Body of pancreas (tissue), 4 donors: ENCODE results near the gene KIAA0930. TPM values are rescaled to one million over a fixed set of nuclear protein-coding genes. Genes with fewer than 3 reads are reported as not detected.

ENCODE experiments used
- ATAC-seq: fragments of 150-250 bp; one replicate; pipeline ENCODE4 v1.9.1; 2016
- DNase-seq, 4 donors: peaks; one replicate each; pipeline ENCODE4 v3.0.0-alpha.2; 2019
- H3K27ac ChIP-seq, 4 donors: fragments of 200-600 bp; sonication (generic); 1 replicate in 3 of 4; 2 replicates in 1 of 4; pipeline versions ENCODE4 v1.5.1 to v1.6.1; 2016 to 2019; ENCODE audit warnings: mild to moderate bottlenecking in 1 of 4, mixed read lengths in 1 of 4, moderate library complexity in 1 of 4
- H3K27me3 ChIP-seq, 2 donors: fragments of 200-600 bp; sonication (generic); one replicate each; pipeline ENCODE4 v1.6.0; 2016; ENCODE audit warnings: mild to moderate bottlenecking in 1 of 2
- H3K36me3 ChIP-seq, 2 donors: fragments of 200-600 bp; sonication (generic); replicated peaks in 1 of 2; 2 replicates each; pipeline ENCODE4 v1.5.1; 2016; ENCODE audit warnings: low read depth in 2 of 2; ENCODE audit not compliant: insufficient read depth in 1 of 2
- H3K4me1 ChIP-seq: fragments of 200-600 bp; sonication (generic); one replicate; pipeline ENCODE4 v1.6.0; 2016
- H3K4me3 ChIP-seq, 2 donors: fragments of 200-600 bp; sonication (generic); 1 replicate in 1 of 2; 2 replicates in 1 of 2; pipeline ENCODE4 v1.5.1; 2016 to 2019
- H3K9me3 ChIP-seq, 3 donors: fragments of 200-600 bp; sonication (generic); 1 replicate in 2 of 3; 2 replicates in 1 of 3; pipeline ENCODE4 v1.5.1; 2016
- POLR2A ChIP-seq, 3 donors: fragments of 450-650 bp; IDR thresholded peaks; one replicate each; pipeline ENCODE4 v1.6.1; 2016; ENCODE audit warnings: antibody characterized with exemption in 3 of 3, mild to moderate bottlenecking in 2 of 3
- WGBS, 2 donors: methylation state at CpG; one replicate each; pipeline ENCODE4 v1.1.5; 2017; 5-methylcytosine and 5-hydroxymethylcytosine counted together
- intact Hi-C: fragments of 100-400 bp; cut with DNase I; formaldehyde crosslinking; loops from one replicate; pipeline ENCODE4 v1.15.1; 2023
- total RNA-seq, 2 donors: library from RNA; depleted of rRNA; stranded (reverse); fragments of >200 nt; gene quantifications; one replicate each; pipeline ENCODE4 v1.1.0, GENCODE V29; 2016
- TF ChIP-seq, protein P1 (sequence below), 7 experiments: fragments of 450-650 bp in 4 of 7; fragments of 200-600 bp in 3 of 7; sonication (generic) in 3 of 7; IDR thresholded peaks; one replicate each; pipeline ENCODE4 v1.5.1; 2016 to 2019; ENCODE audit warnings: antibody characterized with exemption in 7 of 7

KIAA0930 gene
- total RNA-seq, 2 donors from 2014 or later = 14.2 to 17.9 TPM

DNA sequence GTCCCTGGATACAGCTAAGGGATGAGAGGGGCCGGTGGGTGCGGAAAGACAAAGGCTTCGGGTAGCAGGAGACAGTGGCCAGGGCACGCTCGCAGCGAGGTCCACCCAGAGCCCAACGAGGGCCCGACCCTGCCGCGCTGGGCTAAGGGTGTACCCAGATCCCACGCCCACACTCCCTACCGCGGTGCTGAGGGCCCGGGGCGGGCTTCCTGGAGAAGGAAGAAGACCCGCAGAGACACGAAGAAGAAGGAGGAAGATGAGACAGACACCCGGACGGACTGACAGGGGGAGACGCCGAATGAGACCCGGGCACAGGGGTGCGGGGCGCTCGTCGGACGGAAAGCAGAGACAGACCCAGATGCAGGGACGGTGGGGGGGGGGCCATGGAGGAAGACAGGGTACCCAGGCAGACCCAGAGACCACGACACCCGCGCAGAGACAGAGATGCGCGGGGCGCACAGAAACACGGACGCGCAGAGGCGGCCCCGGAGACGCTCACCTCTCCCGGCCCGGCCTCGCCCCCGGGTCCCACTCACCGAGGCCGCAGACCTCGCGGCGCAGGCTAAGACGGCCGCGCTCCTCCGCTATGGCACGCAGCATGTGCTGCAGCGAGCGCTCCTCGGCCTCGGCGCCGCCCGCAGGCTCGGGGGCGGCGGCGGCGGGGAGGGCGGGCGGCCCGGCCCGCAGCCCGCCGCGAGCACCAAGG is 437 bp downstream of the KIAA0930 start:
- TF ChIP-seq POLR2A (IDR thresholded peaks at IDR 0.05) = no peak
- TF ChIP-seq, protein P1, sequence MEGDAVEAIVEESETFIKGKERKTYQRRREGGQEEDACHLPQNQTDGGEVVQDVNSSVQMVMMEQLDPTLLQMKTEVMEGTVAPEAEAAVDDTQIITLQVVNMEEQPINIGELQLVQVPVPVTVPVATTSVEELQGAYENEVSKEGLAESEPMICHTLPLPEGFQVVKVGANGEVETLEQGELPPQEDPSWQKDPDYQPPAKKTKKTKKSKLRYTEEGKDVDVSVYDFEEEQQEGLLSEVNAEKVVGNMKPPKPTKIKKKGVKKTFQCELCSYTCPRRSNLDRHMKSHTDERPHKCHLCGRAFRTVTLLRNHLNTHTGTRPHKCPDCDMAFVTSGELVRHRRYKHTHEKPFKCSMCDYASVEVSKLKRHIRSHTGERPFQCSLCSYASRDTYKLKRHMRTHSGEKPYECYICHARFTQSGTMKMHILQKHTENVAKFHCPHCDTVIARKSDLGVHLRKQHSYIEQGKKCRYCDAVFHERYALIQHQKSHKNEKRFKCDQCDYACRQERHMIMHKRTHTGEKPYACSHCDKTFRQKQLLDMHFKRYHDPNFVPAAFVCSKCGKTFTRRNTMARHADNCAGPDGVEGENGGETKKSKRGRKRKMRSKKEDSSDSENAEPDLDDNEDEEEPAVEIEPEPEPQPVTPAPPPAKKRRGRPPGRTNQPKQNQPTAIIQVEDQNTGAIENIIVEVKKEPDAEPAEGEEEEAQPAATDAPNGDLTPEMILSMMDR (IDR thresholded peaks at IDR 0.05) = no peak
- no peaks in the 10 kb centered on the region for H3K27me3 ChIP-seq
- peaks cover 56% of the 10 kb centered on the region for H3K4me1 ChIP-seq
- no peak for ATAC-seq
- DNase-seq = peak in 1 of 4 donors; percentile 48
- no peaks in the 10 kb centered on the region for H3K9me3 ChIP-seq
- H3K36me3 ChIP-seq = no peaks in the 10 kb centered on the region
- H3K4me3 ChIP-seq = peak overlapping the region; percentile 23 to 26
- 2 to 5% methylated on average over 22 to 68 of the region's 73 CpGs for WGBS, 2 donors
- no peak overlapping the region for H3K27ac ChIP-seq
- intact Hi-C loops = no loop called here

DNA sequence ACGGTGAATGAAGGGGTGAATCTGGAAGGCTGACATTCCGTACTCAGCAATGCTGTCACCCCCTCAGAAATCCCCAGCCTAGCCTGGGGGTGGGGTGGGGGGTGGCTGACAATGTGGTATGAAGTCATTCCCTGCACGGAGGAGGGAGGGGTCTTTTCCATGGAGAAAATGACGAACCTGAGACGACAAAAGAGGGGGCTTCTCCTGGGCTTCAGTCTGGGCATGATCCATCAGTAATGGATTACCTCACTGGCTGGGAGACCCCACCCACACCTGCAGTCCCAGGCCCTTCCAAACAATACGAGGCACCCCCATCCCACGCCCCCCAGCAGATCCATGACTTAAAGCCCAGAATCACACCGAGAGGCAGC is 1.0 kb downstream of the KIAA0930 start:
- 51 to 57% methylated on average over 4 to 7 of the region's 8 CpGs for WGBS, 2 donors
- intact Hi-C loops = no loop called here
- no peak for DNase-seq
- Histone ChIP-seq H3K27ac (no peak overlapping the region), H3K4me3 (peak overlapping the region in 1 of 2 donors; percentile 26), H3K36me3 (no peaks in the 10 kb centered on the region), H3K27me3 (no peaks in the 10 kb centered on the region), H3K4me1 (peaks cover 51% of the 10 kb centered on the region), H3K9me3 (no peaks in the 10 kb centered on the region)
- ATAC-seq = no peak
- TF ChIP-seq, protein P1 (IDR thresholded peaks at IDR 0.05) = no peak
- TF ChIP-seq POLR2A (IDR thresholded peaks at IDR 0.05) = no peak

DNA sequence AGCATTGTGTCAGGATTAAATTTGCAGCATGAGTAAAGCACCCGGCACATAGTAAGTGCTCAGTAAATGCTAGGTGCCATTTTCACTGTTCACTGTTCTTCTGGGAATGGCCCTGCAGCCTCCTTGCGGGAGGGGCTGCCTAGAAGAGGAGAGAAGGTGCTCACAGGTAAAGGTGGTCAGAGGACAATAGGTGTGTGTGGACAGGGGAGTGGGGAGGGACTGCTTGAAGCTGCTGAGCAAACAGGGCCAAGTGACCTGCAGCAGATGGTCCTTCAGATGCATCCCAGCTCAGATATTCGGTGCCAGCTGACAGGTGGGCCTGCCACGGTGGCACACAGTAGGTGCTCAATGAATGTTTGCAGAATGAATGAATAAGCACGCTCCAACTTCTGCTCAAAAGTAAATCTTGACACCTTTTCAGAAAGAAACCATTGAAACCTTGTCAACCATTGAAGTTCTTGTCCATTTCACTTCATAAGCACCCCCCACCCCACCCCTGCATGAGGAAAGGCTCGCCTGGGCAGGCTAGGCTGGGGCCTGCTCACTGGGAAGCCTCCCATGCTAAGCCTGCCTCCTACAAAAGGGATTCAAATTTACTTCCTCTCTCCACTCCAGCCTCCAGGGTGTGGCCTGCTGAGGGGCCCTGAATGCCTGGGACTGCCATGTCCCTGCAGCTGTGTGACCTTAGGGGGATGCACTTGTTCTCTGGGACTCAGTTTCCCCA is 1.6 kb downstream of the KIAA0930 start:
- Histone ChIP-seq H3K27me3 (no peaks in the 10 kb centered on the region), H3K27ac (no peak overlapping the region), H3K4me3 (no peak overlapping the region), H3K4me1 (peaks cover 51% of the 10 kb centered on the region), H3K9me3 (no peaks in the 10 kb centered on the region), H3K36me3 (no peaks in the 10 kb centered on the region)
- TF ChIP-seq, protein P1 (IDR thresholded peaks at IDR 0.05) = no peak
- TF ChIP-seq POLR2A (IDR thresholded peaks at IDR 0.05) = no peak
- no peak for ATAC-seq
- DNase-seq = no peak
- intact Hi-C loops = no loop called here
- WGBS, 2 donors = 68 to 72% methylated on average over 6 of the region's 6 CpGs

DNA sequence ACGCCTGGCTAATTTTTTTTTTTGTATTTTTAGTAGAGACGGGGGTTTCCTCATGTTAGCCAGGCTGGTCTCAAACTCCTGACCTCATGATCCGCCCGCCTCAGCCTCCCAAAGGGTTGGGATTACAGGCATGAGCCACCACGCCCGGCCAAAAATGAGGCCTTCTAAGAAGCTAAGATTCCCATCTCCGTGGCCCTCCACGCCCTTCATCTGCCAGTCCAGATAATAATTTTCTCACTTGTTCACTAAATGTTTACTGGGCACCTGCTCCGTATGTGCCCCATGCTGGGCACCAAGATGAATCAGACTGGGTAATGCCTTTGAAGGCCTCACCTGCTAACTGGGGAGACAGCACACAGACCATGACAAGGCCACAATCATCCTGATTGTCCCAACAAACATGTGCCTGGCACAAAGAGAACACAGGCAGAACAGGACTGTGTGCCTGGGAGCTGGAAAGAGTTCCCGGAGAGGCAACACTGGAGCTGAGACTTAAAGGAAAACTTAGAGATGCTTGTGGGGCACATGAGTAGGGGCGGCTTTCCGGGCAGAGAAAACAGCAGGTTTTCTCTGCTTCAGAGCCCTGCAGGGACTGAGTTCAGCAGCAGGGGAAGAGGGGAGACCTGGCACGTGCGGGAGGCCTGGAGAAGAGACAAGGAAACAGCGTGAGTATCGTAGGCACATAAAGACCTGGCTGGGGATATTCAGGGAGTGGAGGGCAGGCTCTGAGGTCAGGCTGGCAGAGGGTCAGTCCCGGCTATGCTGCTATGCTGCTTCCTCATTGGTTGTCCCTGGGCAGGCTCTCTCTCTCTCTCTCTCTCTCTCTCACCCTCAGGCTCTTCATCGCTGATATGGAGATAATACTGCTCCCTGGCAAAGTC is 2.4 kb downstream of the KIAA0930 start:
- intact Hi-C loops = no loop called here
- ATAC-seq (no peak), DNase-seq (no peak)
- peaks cover 49% of the 10 kb centered on the region for H3K4me1 ChIP-seq
- no peaks in the 10 kb centered on the region for H3K36me3 ChIP-seq
- H3K4me3 ChIP-seq = no peak overlapping the region
- H3K9me3 ChIP-seq = no peaks in the 10 kb centered on the region
- no peaks in the 10 kb centered on the region for H3K27me3 ChIP-seq
- 90 to 95% methylated on average over 17 of the region's 18 CpGs for WGBS, 2 donors
- TF ChIP-seq, protein P1 (IDR thresholded peaks at IDR 0.05) = no peak
- no peak for TF ChIP-seq POLR2A (IDR thresholded peaks at IDR 0.05)
- H3K27ac ChIP-seq = no peak overlapping the region
